Measurements from ENCODE around the gene PRAMEF13. TPM values are rescaled to one million over a fixed set of nuclear protein-coding genes. Genes with fewer than 3 reads are reported as not detected.
"Not testable (repeated sequence)": the region's sequence is repeated elsewhere in the genome, so short reads cannot be mapped to it uniquely, and the experiment has no call there.

Gene PRAMEF13
- total RNA-seq (2022) (not detected in 2 replicates), Bru-seq, nascent RNA (not detected), BruChase-seq, experiment 1, labeled RNA remaining after a 6-hour chase (not detected), BruChase-seq, experiment 2, labeled RNA remaining after a 2-hour chase (not detected)
- long read RNA-seq = 0 reads

- POLR2A ChIA-PET, CTCF ChIA-PET: not testable (repeated sequence)
Observed at GRCh38 chr1:13201309-13201708, at the start of gene PRAMEF13. PRAMEF13 (minus strand) TSS chr1:13201409; CDS start chr1:13199589, 1,820 bp downstream.

GRCh38 chr1:13247122-13247521 is 45.9 kb upstream of the PRAMEF13 start:
- POLR2A ChIA-PET; DNase-seq (ENCODE audit: unreplicated experiment); intact Hi-C loops (cut with micrococcal nuclease); H3K4me3 Mint-ChIP-seq (ENCODE audit: unreplicated experiment); H3K4me1 Mint-ChIP-seq (ENCODE audit: insufficient read depth, unreplicated experiment); H3K36me3 Mint-ChIP-seq (ENCODE audit: insufficient read depth, unreplicated experiment); CTCF ChIA-PET; H3K9me3 Mint-ChIP-seq (ENCODE audit: unreplicated experiment); H3K27ac Mint-ChIP-seq (ENCODE audit: low read depth, unreplicated experiment); BruUV-seq (replicated peaks): not testable (repeated sequence)
- peaks cover 39% of the 10 kb centered on the region for H3K27me3 Mint-ChIP-seq (ENCODE audit: insufficient read depth, unreplicated experiment)

More at GRCh38 chr1:13201309-13201708, at the start of gene PRAMEF13:
- H3K27ac Mint-ChIP-seq (ENCODE audit: low read depth, unreplicated experiment); H3K4me3 Mint-ChIP-seq (ENCODE audit: unreplicated experiment); DNase-seq (ENCODE audit: unreplicated experiment); H3K27me3 Mint-ChIP-seq (ENCODE audit: insufficient read depth, unreplicated experiment); H3K4me1 Mint-ChIP-seq (ENCODE audit: insufficient read depth, unreplicated experiment); intact Hi-C loops (cut with micrococcal nuclease); H3K36me3 Mint-ChIP-seq (ENCODE audit: insufficient read depth, unreplicated experiment); H3K9me3 Mint-ChIP-seq (ENCODE audit: unreplicated experiment); BruUV-seq (replicated peaks): not testable (repeated sequence)

GRCh38 chr1:13246554-13246871 is 45.3 kb upstream of the PRAMEF13 start:
- H3K27ac Mint-ChIP-seq (ENCODE audit: low read depth, unreplicated experiment); CTCF ChIA-PET; H3K4me3 Mint-ChIP-seq (ENCODE audit: unreplicated experiment); H3K4me1 Mint-ChIP-seq (ENCODE audit: insufficient read depth, unreplicated experiment); H3K9me3 Mint-ChIP-seq (ENCODE audit: unreplicated experiment); DNase-seq (ENCODE audit: unreplicated experiment); intact Hi-C loops (cut with micrococcal nuclease); H3K36me3 Mint-ChIP-seq (ENCODE audit: insufficient read depth, unreplicated experiment); POLR2A ChIA-PET; BruUV-seq (replicated peaks): not testable (repeated sequence)
- H3K27me3 Mint-ChIP-seq (ENCODE audit: insufficient read depth, unreplicated experiment) = peaks cover 45% of the 10 kb centered on the region

GRCh38 chr1:13245841-13246553 is 44.8 kb upstream of the PRAMEF13 start:
- H3K27ac Mint-ChIP-seq (ENCODE audit: low read depth, unreplicated experiment); POLR2A ChIA-PET; CTCF ChIA-PET; intact Hi-C loops (cut with micrococcal nuclease); H3K4me3 Mint-ChIP-seq (ENCODE audit: unreplicated experiment); H3K9me3 Mint-ChIP-seq (ENCODE audit: unreplicated experiment); BruUV-seq (replicated peaks); DNase-seq (ENCODE audit: unreplicated experiment); H3K36me3 Mint-ChIP-seq (ENCODE audit: insufficient read depth, unreplicated experiment); H3K4me1 Mint-ChIP-seq (ENCODE audit: insufficient read depth, unreplicated experiment): not testable (repeated sequence)
- peaks cover 50% of the 10 kb centered on the region for H3K27me3 Mint-ChIP-seq (ENCODE audit: insufficient read depth, unreplicated experiment)

- H3K4me3 Mint-ChIP-seq (ENCODE audit: unreplicated experiment); H3K27ac Mint-ChIP-seq (ENCODE audit: low read depth, unreplicated experiment); intact Hi-C loops (cut with micrococcal nuclease); H3K36me3 Mint-ChIP-seq (ENCODE audit: insufficient read depth, unreplicated experiment); DNase-seq (ENCODE audit: unreplicated experiment); CTCF ChIA-PET; BruUV-seq (replicated peaks); H3K9me3 Mint-ChIP-seq (ENCODE audit: unreplicated experiment); H3K4me1 Mint-ChIP-seq (ENCODE audit: insufficient read depth, unreplicated experiment); POLR2A ChIA-PET: not testable (repeated sequence)
- H3K27me3 Mint-ChIP-seq (ENCODE audit: insufficient read depth, unreplicated experiment) = peaks cover 73% of the 10 kb centered on the region
Observed at GRCh38 chr1:13243536-13244263, 42.5 kb upstream of the PRAMEF13 start.

GRCh38 chr1:13239633-13240032 is 38.4 kb upstream of the PRAMEF13 start:
- H3K4me3 Mint-ChIP-seq (ENCODE audit: unreplicated experiment); CTCF ChIA-PET; BruUV-seq (replicated peaks); H3K4me1 Mint-ChIP-seq (ENCODE audit: insufficient read depth, unreplicated experiment); H3K9me3 Mint-ChIP-seq (ENCODE audit: unreplicated experiment); H3K36me3 Mint-ChIP-seq (ENCODE audit: insufficient read depth, unreplicated experiment); H3K27ac Mint-ChIP-seq (ENCODE audit: low read depth, unreplicated experiment); POLR2A ChIA-PET; intact Hi-C loops (cut with micrococcal nuclease); DNase-seq (ENCODE audit: unreplicated experiment): not testable (repeated sequence)
- H3K27me3 Mint-ChIP-seq (ENCODE audit: insufficient read depth, unreplicated experiment) = peaks cover 81% of the 10 kb centered on the region

GRCh38 chr1:13237572-13237971 is 36.4 kb upstream of the PRAMEF13 start:
- BruUV-seq (replicated peaks); CTCF ChIA-PET; POLR2A ChIA-PET; intact Hi-C loops (cut with micrococcal nuclease); H3K4me1 Mint-ChIP-seq (ENCODE audit: insufficient read depth, unreplicated experiment); H3K9me3 Mint-ChIP-seq (ENCODE audit: unreplicated experiment); H3K27ac Mint-ChIP-seq (ENCODE audit: low read depth, unreplicated experiment); H3K36me3 Mint-ChIP-seq (ENCODE audit: insufficient read depth, unreplicated experiment); H3K4me3 Mint-ChIP-seq (ENCODE audit: unreplicated experiment); DNase-seq (ENCODE audit: unreplicated experiment): not testable (repeated sequence)
- H3K27me3 Mint-ChIP-seq (ENCODE audit: insufficient read depth, unreplicated experiment) = peaks cover 80% of the 10 kb centered on the region

GRCh38 chr1:13234057-13234456 is 32.8 kb upstream of the PRAMEF13 start:
- H3K27ac Mint-ChIP-seq (ENCODE audit: low read depth, unreplicated experiment); DNase-seq (ENCODE audit: unreplicated experiment); H3K9me3 Mint-ChIP-seq (ENCODE audit: unreplicated experiment); H3K36me3 Mint-ChIP-seq (ENCODE audit: insufficient read depth, unreplicated experiment); POLR2A ChIA-PET; intact Hi-C loops (cut with micrococcal nuclease); BruUV-seq (replicated peaks); CTCF ChIA-PET; H3K4me3 Mint-ChIP-seq (ENCODE audit: unreplicated experiment); H3K4me1 Mint-ChIP-seq (ENCODE audit: insufficient read depth, unreplicated experiment): not testable (repeated sequence)
- H3K27me3 Mint-ChIP-seq (ENCODE audit: insufficient read depth, unreplicated experiment) = peaks cover 63% of the 10 kb centered on the region

GRCh38 chr1:13232056-13232455 is 30.8 kb upstream of the PRAMEF13 start:
- H3K4me3 Mint-ChIP-seq (ENCODE audit: unreplicated experiment); H3K27ac Mint-ChIP-seq (ENCODE audit: low read depth, unreplicated experiment); CTCF ChIA-PET; H3K9me3 Mint-ChIP-seq (ENCODE audit: unreplicated experiment); intact Hi-C loops (cut with micrococcal nuclease); DNase-seq (ENCODE audit: unreplicated experiment); BruUV-seq (replicated peaks); POLR2A ChIA-PET; H3K36me3 Mint-ChIP-seq (ENCODE audit: insufficient read depth, unreplicated experiment); H3K4me1 Mint-ChIP-seq (ENCODE audit: insufficient read depth, unreplicated experiment): not testable (repeated sequence)
- peaks cover 50% of the 10 kb centered on the region for H3K27me3 Mint-ChIP-seq (ENCODE audit: insufficient read depth, unreplicated experiment)

Data from MCF 10A (cell line).